Hindlimb muscle (tissue), 1 donor: ENCODE measurements around the gene DYNC1H1. TPM values are rescaled to one million over a fixed set of nuclear protein-coding genes. Genes with fewer than 3 reads are reported as not detected.
"Not testable (repeated sequence)": the region's sequence is repeated elsewhere in the genome, so short reads cannot be mapped to it uniquely, and the experiment has no call there.

Experiments used
- DNase-seq: peaks from one replicate; pipeline ENCODE4 v3.0.0-alpha.2; 2013
- polyA plus RNA-seq: library from polyadenylated mRNA; unstranded; fragments of 120-200 nt; gene quantifications from one replicate; pipeline ENCODE4 v1.2.1, GENCODE V29; 2013; ENCODE audit not compliant: insufficient read length

The DYNC1H1 gene
- polyA plus RNA-seq, 1 donor: 274 TPM

- DNase-seq: peak; percentile 23
Measured at GRCh38 chr14:101965770-101966722, 1.7 kb downstream of the DYNC1H1 start.

GRCh38 chr14:101966742-101967141 lies 2.4 kb downstream of the DYNC1H1 start:
- DNase-seq: no peak

DNA sequence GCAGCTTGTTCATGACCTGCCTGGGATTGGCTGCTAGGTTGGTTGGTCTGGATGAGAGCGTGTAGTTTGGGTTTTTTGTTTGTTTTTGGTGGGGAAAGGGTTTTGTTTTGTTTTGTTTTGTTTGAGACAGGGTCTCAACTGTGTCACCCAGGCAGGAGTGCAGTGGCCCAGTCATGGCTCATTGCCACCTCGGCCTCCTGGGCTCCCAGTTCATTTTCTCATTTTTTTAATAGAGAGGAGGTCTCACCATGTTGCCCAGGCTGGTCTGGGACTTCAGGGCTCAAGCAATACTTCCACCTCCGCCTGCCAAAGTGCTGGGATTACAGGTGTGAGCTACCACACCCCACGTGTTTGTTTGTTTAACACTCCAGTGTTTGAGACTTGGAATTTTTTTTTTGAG lies 3.8 kb downstream of the DYNC1H1 start:
- DNase-seq: no peak

DNA sequence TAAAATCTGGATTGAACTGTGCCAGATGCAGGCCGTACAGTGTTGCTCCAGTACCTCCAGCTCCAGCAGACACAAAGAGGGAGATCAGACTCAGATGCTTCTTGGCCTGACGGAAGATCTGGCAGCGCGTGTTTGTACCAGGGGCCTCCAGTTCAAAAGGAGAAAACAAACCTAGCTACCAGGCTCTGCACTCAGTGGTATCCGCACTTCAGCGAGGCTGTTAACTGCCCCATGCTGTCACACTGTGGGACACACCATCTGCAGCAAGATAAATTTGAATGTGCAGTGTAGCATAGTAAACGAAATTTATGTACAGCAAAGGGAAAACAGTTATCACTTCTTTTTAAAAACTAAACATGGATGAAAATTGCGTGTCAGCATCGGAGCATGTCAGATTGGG lies 5.1 kb downstream of the DYNC1H1 start:
- no peak for DNase-seq

DNA sequence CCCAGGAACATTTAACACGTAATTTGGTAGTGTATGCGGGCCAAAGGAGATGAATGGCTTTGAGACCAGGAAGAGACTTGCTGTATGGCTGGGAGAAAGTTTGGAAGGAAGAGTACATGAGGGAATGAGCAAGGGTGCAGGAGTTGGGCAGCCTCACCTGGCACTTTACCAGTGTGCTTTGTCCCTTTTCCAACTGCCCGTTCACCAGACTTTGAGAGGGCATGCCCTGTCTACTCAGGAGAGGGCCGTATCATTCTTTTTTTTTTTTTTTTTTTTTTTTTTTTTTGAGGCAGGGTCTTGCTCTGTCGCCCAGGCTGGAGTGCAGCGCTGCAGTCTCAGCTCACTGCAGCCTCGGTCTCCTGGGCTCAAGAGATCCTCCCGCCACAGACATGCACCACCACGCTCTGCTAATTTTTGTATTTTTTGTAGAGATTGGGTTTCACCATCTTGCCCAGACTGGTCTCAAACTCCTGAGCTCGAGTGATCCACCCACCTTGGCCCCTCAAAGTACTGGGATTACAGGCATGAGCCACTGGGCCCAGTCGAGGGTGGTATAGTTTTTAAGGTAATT lies 6.5 kb downstream of the DYNC1H1 start:
- DNase-seq: no peak

- DNase-seq: not testable (repeated sequence)
Measured at GRCh38 chr14:101971458-101971857, 7.1 kb downstream of the DYNC1H1 start.

DNA sequence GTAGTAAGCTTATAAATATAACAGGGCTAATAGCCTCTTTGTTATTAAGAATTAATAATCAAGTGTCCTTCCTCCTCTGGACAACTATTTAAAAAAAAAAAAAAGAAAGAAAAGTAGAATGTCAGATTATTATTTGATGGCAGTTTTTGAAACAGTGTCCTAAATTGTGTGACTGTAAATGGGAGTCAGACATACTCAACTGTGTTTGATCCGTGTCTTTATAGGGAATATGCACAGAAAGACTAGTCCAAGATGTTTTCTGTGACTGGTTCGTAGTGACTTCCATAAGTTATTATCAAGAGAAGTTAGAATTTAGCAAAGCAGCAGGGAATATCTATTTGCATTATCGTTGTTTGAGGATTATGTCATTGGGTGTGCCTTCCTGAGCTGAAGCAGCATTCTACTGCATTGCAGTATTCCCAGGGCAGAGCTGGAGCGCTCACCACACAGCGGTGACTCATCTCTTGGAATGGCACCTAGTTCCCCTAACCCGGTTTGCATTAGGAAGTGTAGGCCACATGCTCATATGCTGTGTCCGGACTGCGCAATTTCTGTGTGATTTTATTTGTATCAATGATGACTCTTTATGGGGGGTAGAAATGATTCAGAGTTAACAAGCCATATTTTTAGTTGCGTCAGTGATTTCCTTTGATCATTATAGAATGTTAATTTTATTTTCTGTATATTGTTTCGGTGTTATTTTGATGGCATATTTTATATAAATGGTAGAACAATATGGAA lies 7.9 kb downstream of the DYNC1H1 start:
- peak; percentile 80 for DNase-seq

DNA sequence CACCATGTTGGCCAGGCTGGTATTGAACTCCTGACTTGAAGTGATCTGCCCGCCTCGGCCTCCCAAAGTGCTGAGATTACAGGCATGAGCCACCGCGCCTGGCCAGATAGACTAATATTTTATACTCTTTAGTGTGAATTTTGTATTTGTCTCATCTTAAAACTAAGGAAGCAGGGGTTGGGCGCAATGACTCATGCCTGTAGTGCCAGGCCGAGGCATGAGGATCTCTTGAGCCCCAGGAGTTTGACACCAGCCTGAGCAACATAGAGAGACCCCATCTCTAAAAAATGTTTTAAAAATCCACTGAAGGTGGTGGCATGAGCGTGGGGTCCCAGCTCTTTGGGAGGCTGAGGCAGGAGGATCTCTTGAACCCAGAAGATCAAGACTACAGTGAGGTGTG lies 9.0 kb downstream of the DYNC1H1 start:
- no peak for DNase-seq

- no peak for DNase-seq
Measured at GRCh38 chr14:101975231-101975630, 10.9 kb downstream of the DYNC1H1 start.

- no peak for DNase-seq
Measured at GRCh38 chr14:101977311-101978071, 13.1 kb downstream of the DYNC1H1 start.

GRCh38 chr14:101979666-101980065 lies 15.3 kb downstream of the DYNC1H1 start:
- no peak for DNase-seq

DNA sequence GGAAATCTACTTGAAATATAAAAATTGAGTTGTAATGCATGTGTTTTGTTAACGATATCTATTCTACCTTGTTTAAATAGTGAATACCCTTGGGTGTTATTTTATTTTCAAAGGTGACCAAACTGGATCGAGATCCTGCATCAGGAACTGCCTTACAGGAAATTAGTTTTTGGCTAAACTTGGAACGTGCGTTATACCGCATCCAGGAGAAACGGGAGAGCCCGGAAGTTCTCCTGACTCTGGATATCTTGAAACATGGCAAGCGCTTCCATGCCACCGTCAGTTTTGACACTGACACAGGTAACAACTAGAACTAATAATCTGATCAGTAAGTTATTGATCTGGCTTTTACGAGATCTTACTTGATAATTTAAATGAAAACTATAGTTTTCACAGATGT lies 15.9 kb downstream of the DYNC1H1 start:
- DNase-seq: no peak

- no peak for DNase-seq
Measured at GRCh38 chr14:101980700-101981099, 16.3 kb downstream of the DYNC1H1 start.

GRCh38 chr14:101982621-101983020 lies 18.2 kb downstream of the DYNC1H1 start:
- DNase-seq: no peak

- DNase-seq: not testable (repeated sequence)
Measured at GRCh38 chr14:101984831-101985230, 20.5 kb downstream of the DYNC1H1 start.

- no peak for DNase-seq
Measured at GRCh38 chr14:101985957-101986356, 21.6 kb downstream of the DYNC1H1 start.

GRCh38 chr14:101986953-101987352 lies 22.6 kb downstream of the DYNC1H1 start:
- no peak for DNase-seq

- DNase-seq: no peak
Measured at GRCh38 chr14:101988377-101988776, 24.0 kb downstream of the DYNC1H1 start.

DNA sequence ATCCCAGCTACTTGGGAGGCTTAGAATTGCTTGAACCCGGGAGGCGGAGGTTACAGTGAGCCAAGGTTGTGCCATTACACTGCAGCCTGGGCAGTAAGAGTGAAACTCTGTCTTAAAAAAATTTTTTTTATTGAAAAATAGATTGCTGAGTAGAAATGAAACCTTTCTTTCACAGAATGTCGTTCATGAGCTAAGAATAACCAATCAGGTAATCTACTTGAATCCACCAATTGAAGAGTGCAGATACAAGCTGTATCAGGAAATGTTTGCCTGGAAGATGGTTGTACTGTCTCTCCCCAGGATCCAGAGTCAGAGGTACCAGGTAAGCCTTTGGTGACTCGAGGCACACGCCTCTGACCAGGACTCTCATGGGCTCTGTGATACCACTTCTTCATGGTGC lies 27.0 kb downstream of the DYNC1H1 start:
- DNase-seq: no peak

DNA sequence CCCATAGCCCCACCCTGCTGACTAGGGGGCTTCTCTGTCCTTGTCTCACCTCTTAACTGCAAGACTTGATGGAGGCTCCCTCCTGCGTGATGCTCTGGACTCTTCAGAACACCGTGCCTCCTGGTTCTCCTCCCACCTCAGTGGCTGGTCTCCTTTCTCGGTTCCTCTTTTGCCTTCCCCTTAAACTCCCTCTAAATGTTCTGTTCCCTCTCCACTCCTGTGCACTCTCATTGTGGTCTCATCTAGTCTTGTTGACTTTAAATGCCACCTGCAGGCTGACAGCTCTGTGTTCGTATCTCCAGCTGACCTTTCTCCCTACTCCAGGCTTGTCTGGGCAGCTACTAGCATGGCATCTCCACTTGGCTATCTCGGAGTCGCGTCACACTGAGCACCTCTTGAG lies 28.3 kb downstream of the DYNC1H1 start:
- DNase-seq: no peak

DNA sequence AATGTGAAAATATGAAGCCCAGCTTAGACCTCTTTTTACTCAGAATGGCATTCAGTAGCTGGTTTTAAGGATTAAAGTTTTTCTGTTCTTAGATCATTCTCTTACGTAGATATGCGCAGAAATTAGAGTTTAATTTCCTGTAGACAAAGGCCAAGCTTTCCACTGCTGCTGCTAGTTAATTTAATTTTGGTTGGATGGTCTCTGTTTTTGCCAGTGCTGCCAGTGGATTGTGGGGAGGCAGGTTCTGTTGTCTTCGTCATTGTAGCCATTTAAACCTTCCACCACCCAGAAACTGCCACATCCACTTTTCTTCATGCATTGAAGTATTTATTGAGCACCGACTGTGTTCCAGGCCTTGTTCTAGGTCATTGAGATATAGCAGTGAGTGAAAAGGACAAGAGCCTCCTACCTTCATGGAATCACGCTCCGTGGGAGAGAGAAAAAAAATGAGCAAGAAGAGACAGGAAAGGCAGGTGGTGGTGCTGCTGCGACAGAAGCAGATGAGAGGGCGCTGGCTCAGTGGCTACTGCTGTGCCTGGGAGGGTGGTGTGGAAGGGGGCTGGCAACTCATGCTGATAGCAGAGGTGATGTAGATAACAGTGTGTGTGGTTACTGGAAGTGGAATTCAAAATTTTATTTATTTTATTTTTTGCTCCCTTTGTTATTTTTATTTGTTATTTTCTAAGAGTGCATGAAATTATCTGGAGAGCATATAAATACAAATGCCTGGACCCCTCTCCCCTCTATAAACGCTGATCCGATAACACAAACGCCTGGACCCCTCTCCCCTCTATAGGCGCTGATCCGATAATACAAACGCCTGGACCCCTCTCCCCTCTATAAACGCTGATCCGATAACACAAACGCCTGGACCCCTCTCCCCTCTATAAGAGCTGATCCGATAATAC lies 33.3 kb downstream of the DYNC1H1 start:
- no peak for DNase-seq
